ENCODE results near the gene HYDIN. TPM values are rescaled to one million over a fixed set of nuclear protein-coding genes. Genes with fewer than 3 reads are reported as not detected.
"Not testable (repeated sequence)": the region's sequence is repeated elsewhere in the genome, so short reads cannot be mapped to it uniquely, and the experiment has no call there.

HYDIN gene
- total and polyA plus RNA-seq, 4 donors = 0.14 to 3.0 (median 0.60) TPM

DNA sequence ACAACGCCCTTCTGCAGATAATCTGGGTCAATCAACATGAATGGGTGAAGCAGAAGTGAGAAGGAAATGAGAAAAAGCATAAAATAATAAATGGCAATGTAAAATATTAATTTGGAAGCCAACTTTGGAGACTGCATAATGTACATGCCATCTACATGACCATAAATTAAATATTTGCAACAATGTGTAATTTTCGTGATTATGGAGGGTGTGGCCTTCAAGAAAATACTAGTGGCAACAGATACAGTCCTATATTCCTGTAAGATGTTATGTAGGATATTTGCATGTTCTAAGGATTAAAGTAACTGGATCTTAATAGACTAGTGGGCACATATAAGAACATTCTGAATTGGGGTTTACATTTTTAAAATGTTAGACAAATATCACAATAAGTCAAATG lies 78.9 kb downstream of the HYDIN start:
- not testable (repeated sequence) for H3K4me3 ChIP-seq (ENCODE audit: low read depth in 1 of 3, low read length in 3 of 3); H3K4me1 ChIP-seq (ENCODE audit: control insufficient read depth in 4 of 4, insufficient read depth in 4 of 4, low read length in 3 of 4); H3K27ac ChIP-seq (ENCODE audit: low read depth in 1 of 2, low read length in 2 of 2); DNase-seq (ENCODE audit: low spot score); H3K9me3 ChIP-seq (ENCODE audit: control insufficient read depth in 4 of 4, low read length in 3 of 4); H3K27me3 ChIP-seq (ENCODE audit: control insufficient read depth in 4 of 4, insufficient read depth in 4 of 4, low read length in 3 of 4); H3K36me3 ChIP-seq (ENCODE audit: control insufficient read depth in 4 of 4, insufficient read depth in 3 of 4, low read depth in 1 of 4, low read length in 3 of 4); H3K9ac ChIP-seq (ENCODE audit: low read depth in 1 of 2, low read length in 2 of 2)
- WGBS = 75% methylated on average over 1 of the region's 2 CpGs

DNA sequence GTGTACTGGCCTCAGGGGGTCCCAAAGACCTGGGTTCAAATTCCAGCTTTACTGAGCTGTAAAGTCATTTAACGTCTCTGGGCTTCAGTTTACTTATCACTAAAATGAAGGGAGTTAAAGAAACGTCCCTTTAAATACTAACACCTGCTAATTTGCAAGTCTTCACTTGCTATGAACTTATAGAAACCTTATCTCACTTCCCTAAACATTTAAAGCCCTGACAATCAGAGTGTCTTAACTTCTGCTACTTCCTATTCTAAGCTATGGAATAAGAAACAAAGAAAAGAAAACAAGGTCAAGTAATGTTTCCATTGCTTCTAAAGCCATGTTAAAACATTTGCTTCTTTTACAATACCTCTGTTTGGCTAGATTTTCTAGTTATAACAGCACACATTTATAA lies 87.3 kb downstream of the HYDIN start:
- not testable (repeated sequence) for H3K27me3 ChIP-seq (ENCODE audit: control insufficient read depth in 4 of 4, insufficient read depth in 4 of 4, low read length in 3 of 4); H3K36me3 ChIP-seq (ENCODE audit: control insufficient read depth in 4 of 4, insufficient read depth in 3 of 4, low read depth in 1 of 4, low read length in 3 of 4); H3K4me3 ChIP-seq (ENCODE audit: low read depth in 1 of 3, low read length in 3 of 3); H3K4me1 ChIP-seq (ENCODE audit: control insufficient read depth in 4 of 4, insufficient read depth in 4 of 4, low read length in 3 of 4); H3K9me3 ChIP-seq (ENCODE audit: control insufficient read depth in 4 of 4, low read length in 3 of 4); H3K27ac ChIP-seq (ENCODE audit: low read depth in 1 of 2, low read length in 2 of 2); DNase-seq (ENCODE audit: low spot score); H3K9ac ChIP-seq (ENCODE audit: low read depth in 1 of 2, low read length in 2 of 2)
- 17% methylated on average over 1 of the region's 2 CpGs for WGBS

DNA sequence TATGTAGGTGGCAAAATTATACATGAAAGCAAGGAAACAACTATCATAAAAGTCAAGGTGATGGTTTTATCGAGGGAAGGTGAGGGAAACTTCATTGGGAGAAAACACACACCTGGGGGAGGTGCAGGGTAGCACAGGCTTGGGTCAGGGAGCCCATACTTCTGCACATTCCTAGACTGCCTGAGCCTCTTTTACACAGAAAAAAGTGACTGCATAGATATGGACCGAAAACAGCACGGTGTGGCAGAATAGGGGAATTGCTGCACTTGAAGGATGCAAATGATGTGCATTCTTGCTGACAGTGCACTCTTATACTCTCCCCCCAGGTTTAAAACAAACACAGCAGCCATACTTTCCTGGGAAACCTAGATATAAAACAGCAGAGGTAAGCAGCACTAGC lies 120.0 kb downstream of the HYDIN start:
- WGBS = 71% methylated on average over 1 of the region's 3 CpGs
- H3K36me3 ChIP-seq (ENCODE audit: control insufficient read depth in 4 of 4, insufficient read depth in 3 of 4, low read depth in 1 of 4, low read length in 3 of 4) = not testable (repeated sequence)

DNA sequence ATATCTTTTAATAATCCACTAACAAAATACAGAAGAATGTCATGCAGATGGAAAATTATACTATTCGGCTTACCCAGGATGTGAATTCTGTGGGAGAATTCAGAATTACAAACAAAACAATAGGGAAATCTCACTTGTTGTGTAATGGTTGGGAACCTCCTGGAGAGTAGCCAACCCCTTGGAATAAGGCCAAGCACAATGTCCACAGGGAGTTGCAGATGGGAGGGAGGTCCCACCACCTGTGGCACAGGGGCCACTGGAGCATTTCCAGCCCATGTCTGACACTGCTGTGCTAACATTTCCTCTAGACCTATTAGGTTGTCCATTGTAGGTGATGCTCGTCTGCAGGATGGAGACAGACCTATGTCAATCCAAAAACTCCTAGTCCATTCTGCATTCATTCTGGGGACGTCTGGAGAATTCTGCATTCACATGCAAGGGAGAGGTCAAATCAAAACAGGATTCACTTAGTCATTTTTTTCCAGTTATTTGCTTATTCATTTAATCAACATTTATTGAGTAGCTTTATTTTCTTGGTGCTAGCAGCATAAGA lies 120.8 kb downstream of the HYDIN start:
- WGBS = 29% methylated on average over 1 of the region's 3 CpGs
- H3K36me3 ChIP-seq (ENCODE audit: control insufficient read depth in 4 of 4, insufficient read depth in 3 of 4, low read depth in 1 of 4, low read length in 3 of 4); DNase-seq (ENCODE audit: low spot score): not testable (repeated sequence)

More for the DNA sequence above, 120.0 kb downstream of the HYDIN start:
- not testable (repeated sequence) for H3K27me3 ChIP-seq (ENCODE audit: control insufficient read depth in 4 of 4, insufficient read depth in 4 of 4, low read length in 3 of 4); H3K9me3 ChIP-seq (ENCODE audit: control insufficient read depth in 4 of 4, low read length in 3 of 4); H3K4me3 ChIP-seq (ENCODE audit: low read depth in 1 of 3, low read length in 3 of 3); H3K4me1 ChIP-seq (ENCODE audit: control insufficient read depth in 4 of 4, insufficient read depth in 4 of 4, low read length in 3 of 4); DNase-seq (ENCODE audit: low spot score); H3K27ac ChIP-seq (ENCODE audit: low read depth in 1 of 2, low read length in 2 of 2); H3K9ac ChIP-seq (ENCODE audit: low read depth in 1 of 2, low read length in 2 of 2)

GRCh38 chr16:71105881-71106280 lies 124.6 kb downstream of the HYDIN start:
- not testable (repeated sequence) for H3K27ac ChIP-seq (ENCODE audit: low read depth in 1 of 2, low read length in 2 of 2); H3K27me3 ChIP-seq (ENCODE audit: control insufficient read depth in 4 of 4, insufficient read depth in 4 of 4, low read length in 3 of 4); H3K9ac ChIP-seq (ENCODE audit: low read depth in 1 of 2, low read length in 2 of 2); H3K4me1 ChIP-seq (ENCODE audit: control insufficient read depth in 4 of 4, insufficient read depth in 4 of 4, low read length in 3 of 4); H3K9me3 ChIP-seq (ENCODE audit: control insufficient read depth in 4 of 4, low read length in 3 of 4); DNase-seq (ENCODE audit: low spot score); H3K4me3 ChIP-seq (ENCODE audit: low read depth in 1 of 3, low read length in 3 of 3); H3K36me3 ChIP-seq (ENCODE audit: control insufficient read depth in 4 of 4, insufficient read depth in 3 of 4, low read depth in 1 of 4, low read length in 3 of 4)

More for the DNA sequence above, 120.8 kb downstream of the HYDIN start:
- H3K9me3 ChIP-seq (ENCODE audit: control insufficient read depth in 4 of 4, low read length in 3 of 4); H3K27me3 ChIP-seq (ENCODE audit: control insufficient read depth in 4 of 4, insufficient read depth in 4 of 4, low read length in 3 of 4); H3K27ac ChIP-seq (ENCODE audit: low read depth in 1 of 2, low read length in 2 of 2); H3K9ac ChIP-seq (ENCODE audit: low read depth in 1 of 2, low read length in 2 of 2); H3K4me1 ChIP-seq (ENCODE audit: control insufficient read depth in 4 of 4, insufficient read depth in 4 of 4, low read length in 3 of 4); H3K4me3 ChIP-seq (ENCODE audit: low read depth in 1 of 3, low read length in 3 of 3): not testable (repeated sequence)

- WGBS = 90% methylated on average over 4 of the region's 6 CpGs
- H3K36me3 ChIP-seq (ENCODE audit: control insufficient read depth in 4 of 4, insufficient read depth in 3 of 4, low read depth in 1 of 4, low read length in 3 of 4) = not testable (repeated sequence)
Measured at GRCh38 chr16:71083573-71083972, 146.9 kb downstream of the HYDIN start.

GRCh38 chr16:71080777-71081176 lies 149.7 kb downstream of the HYDIN start:
- not testable (repeated sequence) for H3K27ac ChIP-seq (ENCODE audit: low read depth in 1 of 2, low read length in 2 of 2); DNase-seq (ENCODE audit: low spot score); H3K4me3 ChIP-seq (ENCODE audit: low read depth in 1 of 3, low read length in 3 of 3); H3K9ac ChIP-seq (ENCODE audit: low read depth in 1 of 2, low read length in 2 of 2); H3K36me3 ChIP-seq (ENCODE audit: control insufficient read depth in 4 of 4, insufficient read depth in 3 of 4, low read depth in 1 of 4, low read length in 3 of 4); H3K9me3 ChIP-seq (ENCODE audit: control insufficient read depth in 4 of 4, low read length in 3 of 4); H3K27me3 ChIP-seq (ENCODE audit: control insufficient read depth in 4 of 4, insufficient read depth in 4 of 4, low read length in 3 of 4); H3K4me1 ChIP-seq (ENCODE audit: control insufficient read depth in 4 of 4, insufficient read depth in 4 of 4, low read length in 3 of 4)
- WGBS = 64% methylated on average over 1 of the region's 1 CpG

More at GRCh38 chr16:71083573-71083972, 146.9 kb downstream of the HYDIN start:
- not testable (repeated sequence) for DNase-seq (ENCODE audit: low spot score); H3K9ac ChIP-seq (ENCODE audit: low read depth in 1 of 2, low read length in 2 of 2); H3K4me3 ChIP-seq (ENCODE audit: low read depth in 1 of 3, low read length in 3 of 3); H3K27me3 ChIP-seq (ENCODE audit: control insufficient read depth in 4 of 4, insufficient read depth in 4 of 4, low read length in 3 of 4); H3K9me3 ChIP-seq (ENCODE audit: control insufficient read depth in 4 of 4, low read length in 3 of 4); H3K27ac ChIP-seq (ENCODE audit: low read depth in 1 of 2, low read length in 2 of 2); H3K4me1 ChIP-seq (ENCODE audit: control insufficient read depth in 4 of 4, insufficient read depth in 4 of 4, low read length in 3 of 4)

GRCh38 chr16:71080262-71080661 lies 150.3 kb downstream of the HYDIN start:
- H3K4me1 ChIP-seq (ENCODE audit: control insufficient read depth in 4 of 4, insufficient read depth in 4 of 4, low read length in 3 of 4); H3K4me3 ChIP-seq (ENCODE audit: low read depth in 1 of 3, low read length in 3 of 3); H3K27ac ChIP-seq (ENCODE audit: low read depth in 1 of 2, low read length in 2 of 2); H3K27me3 ChIP-seq (ENCODE audit: control insufficient read depth in 4 of 4, insufficient read depth in 4 of 4, low read length in 3 of 4); H3K9me3 ChIP-seq (ENCODE audit: control insufficient read depth in 4 of 4, low read length in 3 of 4); H3K9ac ChIP-seq (ENCODE audit: low read depth in 1 of 2, low read length in 2 of 2); H3K36me3 ChIP-seq (ENCODE audit: control insufficient read depth in 4 of 4, insufficient read depth in 3 of 4, low read depth in 1 of 4, low read length in 3 of 4); DNase-seq (ENCODE audit: low spot score): not testable (repeated sequence)
- 53% methylated on average over 1 of the region's 1 CpG for WGBS

DNA sequence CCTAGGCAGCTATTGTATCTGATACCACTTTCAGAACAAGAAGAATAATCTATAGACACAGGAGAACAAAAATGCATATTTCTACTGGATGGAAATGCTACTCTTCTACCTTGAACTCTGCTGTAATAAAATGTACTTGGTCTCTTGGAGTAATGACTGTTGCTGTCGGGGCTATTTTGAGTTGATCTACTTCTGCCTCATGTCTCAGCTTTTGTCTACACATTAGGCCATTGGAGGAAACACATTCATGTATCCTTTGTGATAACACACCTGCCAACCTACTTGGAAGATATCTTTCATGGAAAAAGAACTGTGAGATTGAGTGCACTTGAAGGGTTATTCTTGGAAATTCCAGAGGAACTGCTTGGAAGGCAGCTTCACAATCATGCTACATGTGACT lies 159.9 kb downstream of the HYDIN start:
- H3K4me1 ChIP-seq (ENCODE audit: control insufficient read depth in 4 of 4, insufficient read depth in 4 of 4, low read length in 3 of 4); H3K27me3 ChIP-seq (ENCODE audit: control insufficient read depth in 4 of 4, insufficient read depth in 4 of 4, low read length in 3 of 4); H3K4me3 ChIP-seq (ENCODE audit: low read depth in 1 of 3, low read length in 3 of 3); H3K9me3 ChIP-seq (ENCODE audit: control insufficient read depth in 4 of 4, low read length in 3 of 4); DNase-seq (ENCODE audit: low spot score); H3K27ac ChIP-seq (ENCODE audit: low read depth in 1 of 2, low read length in 2 of 2); H3K9ac ChIP-seq (ENCODE audit: low read depth in 1 of 2, low read length in 2 of 2); H3K36me3 ChIP-seq (ENCODE audit: control insufficient read depth in 4 of 4, insufficient read depth in 3 of 4, low read depth in 1 of 4, low read length in 3 of 4): not testable (repeated sequence)
- WGBS = no CpG with 5 or more reads among the region's 1 CpG

Measured in liver (tissue), 9 donors.